HUES48 (cell line): ENCODE data around the gene ACVR1B.

Experiments used
- H3K27ac ChIP-seq: one replicate; pipeline ENCODE4 v1.7.0; 2013; ENCODE audit warnings: low read depth, low read length, inconsistent platforms
- H3K27me3 ChIP-seq: 2 replicates; pipeline ENCODE4 v1.6.1; 2013; ENCODE audit warnings: mild to moderate bottlenecking, low read length; ENCODE audit not compliant: control insufficient read depth, insufficient read depth
- H3K36me3 ChIP-seq: 2 replicates; pipeline ENCODE4 v1.6.1; 2013; ENCODE audit warnings: low read length; ENCODE audit not compliant: control insufficient read depth, insufficient read depth
- H3K4me1 ChIP-seq: 2 replicates; pipeline ENCODE4 v1.6.1; 2013; ENCODE audit warnings: mild to moderate bottlenecking, low read length; ENCODE audit not compliant: control insufficient read depth, insufficient read depth
- H3K4me3 ChIP-seq: 2 replicates; pipeline ENCODE4 v1.5.1; 2013; ENCODE audit warnings: mild to moderate bottlenecking, low read depth, low read length
- H3K9ac ChIP-seq: 2 replicates; pipeline ENCODE4 v1.6.1; 2013; ENCODE audit warnings: mild to moderate bottlenecking, low read depth, low read length, moderate library complexity
- H3K9me3 ChIP-seq: 2 replicates; pipeline ENCODE4 v1.6.1; 2013; ENCODE audit warnings: low read length; ENCODE audit not compliant: control insufficient read depth, insufficient read depth

Gene ACVR1B

GRCh38 chr12:52015532-52016041, 64.1 kb downstream of the ACVR1B start:
- H3K9me3 ChIP-seq = no peaks in the 10 kb centered on the region
- peaks cover 45% of the 10 kb centered on the region for H3K27me3 ChIP-seq
- H3K27ac ChIP-seq = no peak overlapping the region
- H3K36me3 ChIP-seq = no peaks in the 10 kb centered on the region
- peaks cover 13% of the 10 kb centered on the region for H3K4me1 ChIP-seq
- H3K4me3 ChIP-seq = no peak overlapping the region
- H3K9ac ChIP-seq = no peak overlapping the region

DNA sequence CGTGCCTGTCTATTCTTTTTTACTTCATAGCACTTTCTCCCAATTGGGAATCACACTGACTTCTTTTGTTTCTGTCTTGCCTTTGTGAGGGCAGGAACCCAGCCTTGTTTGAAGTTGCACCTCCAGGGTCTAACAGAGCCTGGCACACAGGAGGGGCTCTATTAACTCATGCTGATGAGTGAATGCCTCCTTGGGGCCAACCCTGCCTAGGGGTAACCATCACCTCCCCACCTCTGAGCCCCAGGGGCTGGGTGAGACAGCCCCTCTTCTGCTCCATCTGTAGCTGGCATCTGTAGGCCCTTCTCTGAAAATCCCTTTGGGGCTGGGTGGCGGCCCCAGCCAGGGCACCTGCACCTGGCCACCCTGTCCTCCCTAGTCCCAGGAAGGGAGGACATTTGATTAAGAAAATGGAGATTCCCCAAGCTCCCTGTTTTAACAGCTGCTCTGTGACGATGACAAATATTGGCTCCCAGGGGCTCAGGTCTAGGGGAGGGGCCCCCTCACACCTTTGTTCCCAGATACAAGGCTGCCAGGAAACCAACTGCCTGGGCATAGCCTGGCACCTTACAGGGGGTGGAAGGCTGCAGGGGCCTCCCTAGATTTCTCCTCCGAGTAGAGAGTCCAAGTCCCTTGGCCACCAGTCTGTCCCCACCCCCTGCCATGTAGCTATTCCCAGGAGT, 67.1 kb downstream of the ACVR1B start:
- peaks cover 15% of the 10 kb centered on the region; the same call in 1 of the 2 replicates for H3K4me1 ChIP-seq
- H3K36me3 ChIP-seq = no peaks in the 10 kb centered on the region
- no peak overlapping the region for H3K4me3 ChIP-seq
- H3K9ac ChIP-seq = no peak overlapping the region
- peaks cover 66% of the 10 kb centered on the region for H3K27me3 ChIP-seq
- H3K9me3 ChIP-seq = no peaks in the 10 kb centered on the region
- H3K27ac ChIP-seq = no peak overlapping the region

GRCh38 chr12:52019113-52019770, 67.7 kb downstream of the ACVR1B start:
- Histone ChIP-seq H3K27me3 (peaks cover 64% of the 10 kb centered on the region), H3K4me1 (peaks cover 9% of the 10 kb centered on the region; the same call in 1 of the 2 replicates), H3K27ac (no peak overlapping the region), H3K9ac (no peak overlapping the region), H3K9me3 (no peaks in the 10 kb centered on the region), H3K4me3 (no peak overlapping the region), H3K36me3 (no peaks in the 10 kb centered on the region)

DNA sequence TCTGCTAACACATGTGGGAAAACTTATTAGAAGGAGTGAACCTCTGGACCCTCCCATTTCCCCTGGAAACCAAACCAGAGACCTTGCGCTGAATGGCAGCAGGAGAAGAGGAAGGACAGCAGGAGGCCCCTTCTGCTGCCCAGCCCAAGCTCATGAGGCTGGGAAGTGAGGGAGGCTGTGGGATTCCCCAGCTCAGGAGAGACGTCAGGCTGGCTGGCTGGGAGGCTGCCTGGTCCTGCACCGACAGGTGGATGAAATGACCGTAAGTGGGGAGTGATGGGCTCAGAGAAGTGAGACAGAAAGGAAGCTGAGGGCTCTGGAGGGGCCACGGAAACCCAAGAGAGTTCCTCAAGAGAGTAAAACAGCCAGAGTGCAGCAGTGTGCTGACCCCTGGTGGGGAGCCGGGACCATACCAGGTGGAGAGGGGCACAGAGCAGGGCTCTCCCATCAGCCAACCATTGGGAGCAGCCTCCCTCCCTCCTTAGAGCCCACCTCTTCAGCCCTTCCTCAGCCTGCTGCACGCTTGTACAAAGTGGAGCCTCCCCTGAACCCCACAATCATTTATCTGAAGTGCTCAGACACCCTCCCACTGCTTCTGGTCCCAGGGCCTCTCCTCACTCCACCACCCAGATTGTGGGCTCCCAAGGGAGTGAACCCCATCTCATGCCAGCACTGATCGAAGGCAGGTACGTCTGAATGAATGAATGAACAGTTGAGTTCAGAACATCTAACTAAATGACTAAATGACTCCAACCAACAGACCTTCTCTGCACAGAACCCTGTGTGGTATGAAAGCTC, 69.2 kb downstream of the ACVR1B start:
- H3K9me3 ChIP-seq = no peaks in the 10 kb centered on the region
- no peak overlapping the region for H3K9ac ChIP-seq
- no peak overlapping the region for H3K27ac ChIP-seq
- no peaks in the 10 kb centered on the region for H3K36me3 ChIP-seq
- H3K27me3 ChIP-seq = peaks cover 58% of the 10 kb centered on the region
- peak overlapping the region; percentile 43; the same call in 1 of the 2 replicates for H3K4me3 ChIP-seq
- peaks cover 9% of the 10 kb centered on the region; the same call in 1 of the 2 replicates for H3K4me1 ChIP-seq

- Histone ChIP-seq H3K9ac (no peak overlapping the region), H3K4me1 (peaks cover 13% of the 10 kb centered on the region; the same call in 1 of the 2 replicates)
Measured at GRCh38 chr12:52022841-52023181, 71.3 kb downstream of the ACVR1B start.

GRCh38 chr12:52023182-52023975, 71.9 kb downstream of the ACVR1B start:
- no peaks in the 10 kb centered on the region for H3K36me3 ChIP-seq
- peaks cover 40% of the 10 kb centered on the region for H3K27me3 ChIP-seq

More at GRCh38 chr12:52022841-52023181, 71.3 kb downstream of the ACVR1B start:
- H3K27me3 ChIP-seq = peaks cover 40% of the 10 kb centered on the region
- H3K27ac ChIP-seq = no peak overlapping the region
- no peaks in the 10 kb centered on the region for H3K9me3 ChIP-seq
- H3K36me3 ChIP-seq = no peaks in the 10 kb centered on the region
- peak overlapping the region; percentile 61 for H3K4me3 ChIP-seq

DNA sequence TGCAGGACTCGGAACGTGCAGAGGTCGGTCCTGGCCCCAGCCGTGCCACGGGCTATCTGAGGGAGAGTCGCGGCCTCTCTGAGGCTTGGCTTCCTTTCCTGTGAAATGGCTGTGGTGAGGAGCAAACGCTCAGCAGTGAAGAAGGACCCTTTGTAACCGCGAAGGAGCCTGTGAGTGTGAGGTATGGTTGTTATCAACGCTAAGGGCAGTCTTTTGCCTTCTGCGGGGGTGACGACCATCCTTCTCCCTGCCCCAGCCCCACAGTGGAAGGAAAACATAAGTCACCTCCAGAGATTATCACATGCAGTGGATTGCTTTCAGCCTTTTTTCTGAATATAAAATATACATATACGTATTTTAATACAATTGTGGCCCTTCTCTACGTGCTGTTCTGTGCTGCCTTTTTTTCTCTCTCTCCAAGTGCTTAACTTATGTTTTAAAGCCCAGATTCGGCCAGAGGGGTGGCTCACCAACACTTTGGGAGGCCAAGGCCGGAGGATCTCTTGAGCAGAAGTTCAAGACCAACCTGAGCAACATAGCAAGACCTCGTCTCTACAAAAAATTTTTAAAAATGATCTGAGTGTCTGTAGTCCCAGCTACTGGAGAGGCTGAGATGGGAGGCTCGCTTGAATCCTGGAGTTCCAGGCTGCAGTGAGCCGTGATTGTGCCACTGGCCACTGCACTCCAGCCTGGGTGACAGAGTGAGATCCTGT, 72.6 kb downstream of the ACVR1B start:
- H3K27ac ChIP-seq = no peak overlapping the region
- no peaks in the 10 kb centered on the region for H3K36me3 ChIP-seq
- no peak overlapping the region for H3K9ac ChIP-seq
- no peaks in the 10 kb centered on the region for H3K9me3 ChIP-seq
- peak overlapping the region; percentile 61; the same call in 1 of the 2 replicates for H3K4me3 ChIP-seq
- H3K27me3 ChIP-seq = peaks cover 40% of the 10 kb centered on the region
- peaks cover 13% of the 10 kb centered on the region; the same call in 1 of the 2 replicates for H3K4me1 ChIP-seq

More at GRCh38 chr12:52023182-52023975, 71.9 kb downstream of the ACVR1B start:
- H3K9me3 ChIP-seq = no peaks in the 10 kb centered on the region
- H3K9ac ChIP-seq = no peak overlapping the region
- H3K27ac ChIP-seq = no peak overlapping the region
- H3K4me3 ChIP-seq = peak overlapping the region; percentile 61
- peaks cover 13% of the 10 kb centered on the region; the same call in 1 of the 2 replicates for H3K4me1 ChIP-seq

- peaks cover 19% of the 10 kb centered on the region for H3K4me1 ChIP-seq
- H3K27ac ChIP-seq = no peak overlapping the region
- H3K9ac ChIP-seq = no peak overlapping the region
- H3K36me3 ChIP-seq = no peaks in the 10 kb centered on the region
- H3K9me3 ChIP-seq = no peaks in the 10 kb centered on the region
- H3K27me3 ChIP-seq = peaks cover 40% of the 10 kb centered on the region
- no peak overlapping the region for H3K4me3 ChIP-seq
Measured at GRCh38 chr12:52024845-52025230, 73.3 kb downstream of the ACVR1B start.

- H3K4me3 ChIP-seq = no peak overlapping the region
- H3K9me3 ChIP-seq = no peaks in the 10 kb centered on the region
- no peaks in the 10 kb centered on the region for H3K36me3 ChIP-seq
- peaks cover 17% of the 10 kb centered on the region for H3K4me1 ChIP-seq
- H3K9ac ChIP-seq = no peak overlapping the region
- no peak overlapping the region for H3K27ac ChIP-seq
- H3K27me3 ChIP-seq = peaks cover 33% of the 10 kb centered on the region
Measured at GRCh38 chr12:52026263-52026662, 74.8 kb downstream of the ACVR1B start.
